ENCODE measurements around the gene RASD1.

- TF ChIP-seq CTCF (IDR thresholded peaks at IDR 0.05), result no peak
- TF ChIP-seq POLR2A (IDR thresholded peaks at IDR 0.05), result no peak
These were observed 41.0 kb downstream of the RASD1 start for GRCh38 chr17:17455173-17455572.
